GM12878 (cell line): Measurements from ENCODE around the gene CNN2. TPM values are rescaled to one million over a fixed set of nuclear protein-coding genes. Genes with fewer than 3 reads are reported as not detected.

Experiments
- ATAC-seq: fragments of 200-7000 bp; cut with Tn5 transposase; 3 replicates; pipeline ENCODE4 v1.9.1; 2020; ENCODE audit warnings: mild to moderate bottlenecking, moderate library complexity
- BruUV-seq: library from RNA; stranded (reverse); fragments of 400-500 nt; replicated peaks from 2 replicates; lab custom pipeline; 2021; lab: Mats Ljungman, UMichigan
- CTCF ChIA-PET: fragments of 300-600 bp; sonication (Branson Sonifier 250); formaldehyde crosslinking; extraction: SDS; loops from one replicate; lab custom pipeline; 2021; ENCODE audit warnings: inconsistent platforms; lab: Yijun Ruan, JAX
- POLR2A ChIA-PET: fragments of 350-600 bp; formaldehyde crosslinking; extraction: SDS; loops from one replicate; lab custom pipeline; 2021; ENCODE audit warnings: inconsistent platforms; lab: Charles Lee
- RAD21 ChIA-PET: fragments of 300-600 bp; sonication (Branson Sonifier 250); formaldehyde crosslinking; loops from one replicate; lab custom pipeline; 2023; ENCODE audit warnings: antibody characterized with exemption; ENCODE audit not compliant: unreplicated experiment; lab: Charles Lee
- SMC1A ChIA-PET: fragments of 300-600 bp; sonication (Branson Sonifier 250); formaldehyde crosslinking; loops from one replicate; lab custom pipeline; 2023; ENCODE audit not compliant: unreplicated experiment, uncharacterized antibody; lab: Charles Lee
- DNase-seq: peaks from one replicate; pipeline ENCODE4 v3.0.0-alpha.2; 2011; ENCODE audit warnings: low read depth, low spot score
- FAIRE-seq: peaks from 3 replicates; lab custom pipeline; 2011; peaks lifted over from hg19 to GRCh38; lab: Jason Lieb, UNC
- H2AFZ ChIP-seq: 2 replicates; pipeline ENCODE4 v1.6.0; 2011; ENCODE audit warnings: low read depth, low read length, control low read depth; ENCODE audit not compliant: control insufficient read depth
- H3K27ac ChIP-seq: 2 replicates; pipeline ENCODE4 v1.5.1; 2011; ENCODE audit warnings: control low read depth; ENCODE audit not compliant: control insufficient read depth, insufficient read depth
- H3K27me3 ChIP-seq, 2 experiments: replicated peaks in 1 of 2; 2 replicates each; pipeline versions ENCODE4 v1.6.0 to v1.6.1; 2011; ENCODE audit warnings: low read length in 1 of 2; ENCODE audit not compliant: control insufficient read depth in 2 of 2, insufficient read depth in 2 of 2
- H3K36me3 ChIP-seq, 2 experiments: 2 replicates each; pipeline ENCODE4 v1.5.1; 2011; ENCODE audit warnings: low read length in 1 of 2; ENCODE audit not compliant: control insufficient read depth in 2 of 2, insufficient read depth in 2 of 2
- H3K4me1 ChIP-seq: 2 replicates; pipeline ENCODE4 v1.6.1; 2011; ENCODE audit warnings: mild to moderate bottlenecking, low read length, moderate library complexity, mixed read lengths; ENCODE audit not compliant: control insufficient read depth, insufficient read depth
- H3K4me2 ChIP-seq: 2 replicates; pipeline ENCODE4 v1.6.0; 2011; ENCODE audit warnings: control low read depth; ENCODE audit not compliant: control insufficient read depth, insufficient read depth
- H3K4me3 ChIP-seq: fragments of 200-600 bp; sonication (generic); 2 replicates; pipeline ENCODE4 v1.5.1; 2016
- H3K79me2 ChIP-seq: 2 replicates; pipeline ENCODE4 v1.6.0; 2011; ENCODE audit warnings: low read length; ENCODE audit not compliant: control insufficient read depth, insufficient read depth
- H3K9ac ChIP-seq: 2 replicates; pipeline ENCODE4 v1.8.0; 2011; ENCODE audit warnings: low read length, control low read depth, mixed read lengths; ENCODE audit not compliant: control insufficient read depth, insufficient read depth
- H3K9me3 ChIP-seq: replicated peaks from 3 replicates; pipeline ENCODE4 v1.5.1; 2011; ENCODE audit warnings: mild to moderate bottlenecking, low read length; ENCODE audit not compliant: control insufficient read depth, insufficient read depth
- H4K20me1 ChIP-seq: 2 replicates; pipeline ENCODE4 v1.6.0; 2011; ENCODE audit not compliant: control insufficient read depth, insufficient read depth
- ATF7 ChIP-seq: fragments of 450-650 bp; IDR thresholded peaks from 2 replicates; pipeline ENCODE4 v1.6.1; 2016; ENCODE audit warnings: low read depth, mild to moderate bottlenecking
- BHLHE40 ChIP-seq, 2 experiments: fragments of 450-650 bp in 1 of 2; IDR thresholded peaks; 2 replicates each; pipeline ENCODE4 v1.6.1; 2011 to 2017; ENCODE audit warnings: low read depth in 2 of 2, borderline replicate concordance in 1 of 2, improper control_type of control experiment in 1 of 2, low read length in 1 of 2, mild to moderate bottlenecking in 1 of 2
- CREB1 ChIP-seq: IDR thresholded peaks from 2 replicates; pipeline ENCODE4 v1.6.1; 2012; ENCODE audit warnings: low read depth, mild to moderate bottlenecking, inconsistent platforms
- CREM ChIP-seq: IDR thresholded peaks from 2 replicates; pipeline ENCODE4 v1.6.1; 2014; ENCODE audit warnings: antibody characterized with exemption, low read depth
- DPF2 ChIP-seq: fragments of 450-650 bp; IDR thresholded peaks from 2 replicates; pipeline ENCODE4 v1.6.1; 2017; ENCODE audit warnings: mild to moderate bottlenecking
- IKZF1 ChIP-seq: fragments of 450-650 bp; conservative IDR thresholded peaks from 2 replicates; pipeline ENCODE4 v1.6.1; 2017; ENCODE audit warnings: antibody characterized with exemption, mild to moderate bottlenecking
- IRF3 ChIP-seq: fragments of 450-650 bp; IDR thresholded peaks from 2 replicates; pipeline ENCODE4 v1.6.1; 2014; ENCODE audit warnings: mild to moderate bottlenecking
- JUND ChIP-seq: IDR thresholded peaks from 2 replicates; pipeline ENCODE4 v1.6.1; 2012; ENCODE audit warnings: low read depth, mild to moderate bottlenecking, low read length, improper control_type of control experiment, moderate library complexity
- LARP7 ChIP-seq: fragments of 450-650 bp; IDR thresholded peaks from 2 replicates; pipeline ENCODE4 v1.6.1; 2017; ENCODE audit warnings: mild to moderate bottlenecking
- MYC ChIP-seq: IDR thresholded peaks from 2 replicates; pipeline ENCODE4 v1.6.1; 2011; ENCODE audit warnings: mild to moderate bottlenecking, low read length, moderate library complexity, inconsistent platforms; ENCODE audit not compliant: insufficient read depth, insufficient replicate concordance, insufficient read length, severe bottlenecking
- NBN ChIP-seq: fragments of 450-650 bp; IDR thresholded peaks from 2 replicates; pipeline ENCODE4 v1.6.1; 2016
- NR2F1 ChIP-seq: fragments of 450-650 bp; conservative IDR thresholded peaks from 2 replicates; pipeline ENCODE4 v1.6.1; 2017; ENCODE audit warnings: mild to moderate bottlenecking
- PML ChIP-seq: IDR thresholded peaks from 2 replicates; pipeline ENCODE4 v1.6.1; 2012; ENCODE audit warnings: low read length, inconsistent platforms
- POLR2A ChIP-seq: IDR thresholded peaks from 2 replicates; pipeline ENCODE4 v1.6.1; 2011; ENCODE audit warnings: low read depth, mild to moderate bottlenecking, low read length
- SP1 ChIP-seq: IDR thresholded peaks from one replicate; pipeline ENCODE4 v1.6.1; 2011; ENCODE audit warnings: low read depth, low read length
- TCF12 ChIP-seq: IDR thresholded peaks from 2 replicates; pipeline ENCODE4 v1.6.1; 2011; ENCODE audit warnings: low read depth, mild to moderate bottlenecking, low read length
- TCF3 ChIP-seq: IDR thresholded peaks from 2 replicates; pipeline ENCODE4 v1.6.1; 2012; ENCODE audit warnings: low read depth, mild to moderate bottlenecking, low read length, borderline replicate concordance; ENCODE audit not compliant: insufficient read depth
- ZBED1 ChIP-seq: IDR thresholded peaks from 2 replicates; pipeline ENCODE4 v1.6.1; 2016; ENCODE audit warnings: borderline replicate concordance
- ZNF207 ChIP-seq: fragments of 450-650 bp; IDR thresholded peaks from 2 replicates; pipeline ENCODE4 v1.6.1; 2014; ENCODE audit warnings: antibody characterized with exemption, mild to moderate bottlenecking, borderline replicate concordance
- WGBS: methylation state at CpG from one replicate; pipeline ENCODE4 v1.1.6; 2016; ENCODE audit warnings: low lambda C conversion rate; ENCODE audit not compliant: insufficient replicate concordance, insufficient coverage; ENCODE audit errors: missing lambda C conversion rate; 5-methylcytosine and 5-hydroxymethylcytosine counted together
- in situ Hi-C: fragments of 300-500 bp; cut with MboI; formaldehyde crosslinking; loops from 9 replicates; pipeline ENCODE4 v1.14.3; 2018; ENCODE audit warnings: mixed read lengths
- intact Hi-C: fragments of 100-400 bp; cut with micrococcal nuclease; formaldehyde crosslinking; loops from one replicate; pipeline ENCODE4 v1.14.2; 2022; ENCODE audit not compliant: unreplicated experiment
- polyA plus RNA-seq, 11 experiments: library from polyadenylated mRNA; depleted of rRNA in 4 of 11; unstranded in 6 of 11; stranded (reverse) in 5 of 11; fragments of >200 nt; fragmentation: Nextera tagmentation in 4 of 11; fragmentation: Illumina TruSeq in 1 of 11; extraction: Ambion mirVana in 4 of 11; extraction: Trizol in 1 of 11; gene quantifications; 1 replicate in 1 of 11; 2 replicates in 10 of 11; pipeline versions ENCODE4 v1.2.1 to v1.2.3, GENCODE V29; 2011 to 2016; ENCODE audit warnings: inconsistent platforms in 2 of 11, missing spikeins in 2 of 11, low read depth in 1 of 11
- total RNA-seq, 4 experiments: library from RNA; depleted of rRNA in 3 of 4; stranded (reverse); fragments of >200 nt in 3 of 4; fragmentation: Illumina TruSeq in 1 of 4; extraction: Trizol in 1 of 4; gene quantifications; 2 replicates each; pipeline versions ENCODE4 v1.2.1 to v1.2.3, GENCODE V29; 2013 to 2021
- TF ChIP-seq, protein P1 (sequence below): fragments of 450-650 bp; IDR thresholded peaks from 2 replicates; pipeline ENCODE4 v1.6.1; 2018; ENCODE audit warnings: mild to moderate bottlenecking, low read depth, moderate library complexity; ENCODE audit not compliant: partially characterized antibody

The CNN2 gene
- total and polyA plus RNA-seq, 10 of the 15 experiments (the other 5 are each of a cell fraction or from before 2014, with no cell fraction given): 34.7 to 311 (median 172) TPM

DNA sequence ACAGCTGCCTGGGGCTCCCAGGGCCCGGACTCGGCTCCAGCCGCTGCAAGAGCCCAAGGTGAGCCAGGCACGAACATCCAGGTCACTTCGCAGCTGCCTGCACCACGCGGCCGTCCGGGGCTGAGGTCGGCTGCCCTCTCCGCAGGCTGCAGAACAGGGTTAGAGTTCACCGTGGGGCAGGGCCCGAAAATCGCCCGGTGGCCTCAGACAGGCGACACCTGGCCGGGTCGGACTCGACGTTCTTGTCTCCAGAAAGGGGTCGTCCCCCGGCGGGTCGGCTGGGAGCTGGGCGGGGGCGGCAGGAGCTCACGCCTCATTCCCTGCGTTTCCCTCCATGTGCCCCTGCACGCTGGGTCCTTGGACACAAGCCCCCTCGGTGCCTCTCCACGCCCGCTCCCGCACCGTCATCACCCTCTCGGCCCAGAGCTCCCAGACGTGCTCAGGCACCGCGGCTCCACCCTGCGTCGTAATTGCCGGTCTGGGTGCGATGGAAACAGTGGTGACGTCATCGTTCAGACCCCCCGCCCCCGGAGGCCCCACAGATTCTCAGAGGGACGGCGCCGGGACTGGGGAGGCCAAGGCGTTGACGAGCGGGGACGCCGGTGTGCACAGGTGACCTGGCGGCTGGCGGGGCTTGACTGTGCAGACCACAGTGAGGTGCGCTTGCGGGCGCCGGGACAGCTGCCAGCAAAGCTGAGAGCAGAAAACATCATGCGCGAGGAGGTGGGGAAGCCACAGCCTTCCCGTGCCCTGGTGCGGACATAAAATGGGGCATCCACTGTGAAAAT, 30.2 kb upstream of the CNN2 start:
- in situ Hi-C loops: no loop called here
- no peak overlapping the region for H3K27ac ChIP-seq
- FAIRE-seq: no peak

More for the DNA sequence above, 30.2 kb upstream of the CNN2 start:
- H3K79me2 ChIP-seq: no peaks in the 10 kb centered on the region
- SMC1A ChIA-PET: no interaction called here
- H3K9me3 ChIP-seq: no peaks in the 10 kb centered on the region
- CTCF ChIA-PET: no interaction called here
- no TSS peak for BruUV-seq
- WGBS: 25% methylated on average over 51 of the region's 64 CpGs
- TF ChIP-seq JUND (peak; percentile 65; the same call in 1 of the 2 replicates), LARP7 (0 out of 2 replicates have a peak, but pooled peaks have one; percentile 13), NR2F1 (0 out of 2 replicates have a peak, but pooled peaks have one; percentile 14), TCF12 (peak; percentile 57; the same call in 1 of the 2 replicates), MYC (no peak), TCF3 (peak; percentile 51; the same call in 1 of the 2 replicates), IKZF1 (no peak), ZBED1 (no peak), ZNF207 (no peak), IRF3 (no peak), BHLHE40 (IDR thresholded peaks at IDR 0.05; ENCODE audit: borderline replicate concordance in 1 of 2, low read depth in 2 of 2, low read length in 1 of 2) (peak in 1 of 2 experiments; percentile 38; a peak in 2 of 4 replicates), DPF2 (peak; percentile 48; the same call in 1 of the 2 replicates), SP1 (no peak), PML (no peak), ATF7 (peak; percentile 91), POLR2A (peak; percentile 54; the same call in 1 of the 2 replicates), NBN (peak; percentile 50; the same call in 1 of the 2 replicates), CREM (peak; percentile 82), CREB1 (peak; percentile 75; the same call in 1 of the 2 replicates)
- TF ChIP-seq, protein P1, sequence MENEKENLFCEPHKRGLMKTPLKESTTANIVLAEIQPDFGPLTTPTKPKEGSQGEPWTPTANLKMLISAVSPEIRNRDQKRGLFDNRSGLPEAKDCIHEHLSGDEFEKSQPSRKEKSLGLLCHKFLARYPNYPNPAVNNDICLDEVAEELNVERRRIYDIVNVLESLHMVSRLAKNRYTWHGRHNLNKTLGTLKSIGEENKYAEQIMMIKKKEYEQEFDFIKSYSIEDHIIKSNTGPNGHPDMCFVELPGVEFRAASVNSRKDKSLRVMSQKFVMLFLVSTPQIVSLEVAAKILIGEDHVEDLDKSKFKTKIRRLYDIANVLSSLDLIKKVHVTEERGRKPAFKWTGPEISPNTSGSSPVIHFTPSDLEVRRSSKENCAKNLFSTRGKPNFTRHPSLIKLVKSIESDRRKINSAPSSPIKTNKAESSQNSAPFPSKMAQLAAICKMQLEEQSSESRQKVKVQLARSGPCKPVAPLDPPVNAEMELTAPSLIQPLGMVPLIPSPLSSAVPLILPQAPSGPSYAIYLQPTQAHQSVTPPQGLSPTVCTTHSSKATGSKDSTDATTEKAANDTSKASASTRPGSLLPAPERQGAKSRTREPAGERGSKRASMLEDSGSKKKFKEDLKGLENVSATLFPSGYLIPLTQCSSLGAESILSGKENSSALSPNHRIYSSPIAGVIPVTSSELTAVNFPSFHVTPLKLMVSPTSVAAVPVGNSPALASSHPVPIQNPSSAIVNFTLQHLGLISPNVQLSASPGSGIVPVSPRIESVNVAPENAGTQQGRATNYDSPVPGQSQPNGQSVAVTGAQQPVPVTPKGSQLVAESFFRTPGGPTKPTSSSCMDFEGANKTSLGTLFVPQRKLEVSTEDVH: no peak
- ATAC-seq (peak; percentile 32), DNase-seq (no peak)
- POLR2A ChIA-PET: interaction anchor here (1.5 kb wide), 1 partner anchor 11 kb away, joined by 3 read pairs; no protein-coding TSS in a partner anchor
- H3K9ac ChIP-seq: no peak overlapping the region
- no peaks in the 10 kb centered on the region for H4K20me1 ChIP-seq
- peak overlapping the region; percentile 27; the same call in 1 of the 2 replicates for H3K4me2 ChIP-seq
- H3K4me1 ChIP-seq: no peaks in the 10 kb centered on the region; the same call in 1 of the 2 replicates
- peaks cover 3% of the 10 kb centered on the region in 2 experiments; a peak in 3 of 4 replicates for H3K27me3 ChIP-seq
- no peak overlapping the region for H3K4me3 ChIP-seq
- H3K36me3 ChIP-seq: no peaks in the 10 kb centered on the region; a peak in 2 of 4 replicates
- RAD21 ChIA-PET: interaction anchor here (1.8 to 3.3 kb wide), 2 partner anchors 12 to 73 kb away, joined by 7 to 11 read pairs; partner anchors contain the start of gene WDR18
- no peak overlapping the region for H2AFZ ChIP-seq
- intact Hi-C loops: loop anchor here (5.0 kb wide), 1 partner anchor 134 kb away; no protein-coding TSS in a partner anchor
